K562 (cell line): ENCODE results near the gene TOMM6. TPM values are rescaled to one million over a fixed set of nuclear protein-coding genes. Genes with fewer than 3 reads are reported as not detected.

Experiments
- CBX8 ChIP-seq: fragments of 200-600 bp; sonication (generic); IDR thresholded peaks from 2 replicates; pipeline ENCODE4 v1.6.1; 2012; ENCODE audit warnings: borderline replicate concordance, mixed run types, low read depth, mild to moderate bottlenecking, moderate library complexity, mixed read lengths, low read length, control low read depth, inconsistent platforms; ENCODE audit not compliant: poor library complexity, severe bottlenecking; ENCODE audit errors: extremely low read depth
- CXXC5 ChIP-seq: fragments of 250-450 bp; sonication (Bioruptor Pico); IDR thresholded peaks from 2 replicates; pipeline ENCODE4 v1.8.0; 2022; ENCODE audit warnings: inconsistent platforms, mild to moderate bottlenecking, moderate library complexity
- EP300 ChIP-seq: IDR thresholded peaks from 2 replicates; pipeline ENCODE4 v1.6.1; 2012; ENCODE audit warnings: low read length, improper control_type of control experiment
- EZH2 ChIP-seq: IDR thresholded peaks from 2 replicates; pipeline ENCODE4 v1.6.1; 2012; ENCODE audit warnings: low read depth, mild to moderate bottlenecking, inconsistent platforms, low read length, borderline replicate concordance
- GATA2 ChIP-seq: sonication (generic); formaldehyde crosslinking; IDR thresholded peaks from 2 replicates; pipeline ENCODE4 v1.4.0; 2020; ENCODE audit warnings: mild to moderate bottlenecking, missing genetic modification reagents
- ID3 ChIP-seq, 2 experiments: fragments of 250-450 bp in 1 of 2; fragments of 450-650 bp in 1 of 2; sonication (Bioruptor Pico) in 1 of 2; IDR thresholded peaks; 2 replicates each; pipeline versions ENCODE4 v1.6.1 to v1.8.0; 2016 to 2021; ENCODE audit warnings: mild to moderate bottlenecking in 2 of 2, moderate library complexity in 2 of 2, missing compliant biosample characterization in 1 of 2, missing genetic modification characterization in 1 of 2
- JUN ChIP-seq, 2 experiments: sonication (generic) in 1 of 2; formaldehyde crosslinking in 1 of 2; IDR thresholded peaks; 2 replicates each; pipeline versions ENCODE4 v1.6.1 to v1.8.0; 2012 to 2022; ENCODE audit warnings: borderline replicate concordance in 2 of 2, mild to moderate bottlenecking in 2 of 2, improper control_type of control experiment in 1 of 2, low read depth in 1 of 2, low read length in 1 of 2, missing genetic modification reagents in 1 of 2
- NCOA2 ChIP-seq, 2 experiments: fragments of 450-650 bp; IDR thresholded peaks; 2 replicates each; pipeline ENCODE4 v1.6.1; 2018; ENCODE audit warnings: mild to moderate bottlenecking in 2 of 2, moderate library complexity in 1 of 2; ENCODE audit not compliant: partially characterized antibody in 2 of 2
- NFIC ChIP-seq: fragments of 450-650 bp; IDR thresholded peaks from 2 replicates; pipeline ENCODE4 v1.6.1; 2017; ENCODE audit warnings: mild to moderate bottlenecking, inconsistent platforms
- NR4A1 ChIP-seq, 2 experiments: fragments of 250-450 bp in 1 of 2; fragments of 450-650 bp in 1 of 2; sonication (Bioruptor Pico) in 1 of 2; IDR thresholded peaks; 2 replicates each; pipeline versions ENCODE4 v1.4.0 to v1.6.1; 2016 to 2020; ENCODE audit warnings: mild to moderate bottlenecking in 2 of 2, missing compliant biosample characterization in 1 of 2, missing genetic modification characterization in 1 of 2, moderate library complexity in 1 of 2
- NUFIP1 ChIP-seq: fragments of 450-650 bp; IDR thresholded peaks from 2 replicates; pipeline ENCODE4 v1.6.1; 2018; ENCODE audit not compliant: partially characterized antibody
- PYGO2 ChIP-seq: fragments of 450-650 bp; IDR thresholded peaks from 2 replicates; pipeline ENCODE4 v1.6.1; 2016; ENCODE audit warnings: mild to moderate bottlenecking, missing genetic modification characterization, moderate library complexity, missing compliant biosample characterization
- ZBTB26 ChIP-seq: fragments of 450-650 bp; formaldehyde crosslinking; IDR thresholded peaks from 2 replicates; pipeline ENCODE4 v1.4.0; 2022; ENCODE audit warnings: missing genetic modification characterization
- ZNF407 ChIP-seq: fragments of 450-650 bp; IDR thresholded peaks from 2 replicates; pipeline ENCODE4 v1.6.1; 2016; ENCODE audit warnings: low read depth
- ZNF589 ChIP-seq: fragments of 200-800 bp; sonication (Bioruptor generic); IDR thresholded peaks from 2 replicates; pipeline ENCODE4 v1.6.1; 2016; ENCODE audit warnings: low read depth, missing genetic modification characterization, missing compliant biosample characterization
- polyA plus RNA-seq, 8 experiments: library from polyadenylated mRNA; depleted of rRNA in 4 of 8; stranded (reverse) in 5 of 8; unstranded in 3 of 8; fragments of >200 nt; fragmentation: Nextera tagmentation in 2 of 8; fragmentation: Illumina TruSeq in 1 of 8; extraction: Ambion mirVana in 2 of 8; extraction: Trizol in 1 of 8; gene quantifications; 2 replicates each; pipeline versions ENCODE4 v1.2.1 to v1.2.3, GENCODE V29; 2011 to 2014; ENCODE audit warnings: inconsistent platforms in 1 of 8, missing spikeins in 1 of 8
- total RNA-seq, 7 experiments: library from RNA; depleted of rRNA in 6 of 7; stranded (reverse); fragments of >200 nt in 6 of 7; fragmentation: Illumina TruSeq in 2 of 7; extraction: Trizol in 2 of 7; gene quantifications; 2 replicates each; pipeline versions ENCODE4 v1.2.1 to v1.2.3, GENCODE V29; 2011 to 2021; ENCODE audit warnings: low replicate concordance in 1 of 7

The TOMM6 gene
- total and polyA plus RNA-seq, 9 of the 15 experiments (the other 6 are each of a cell fraction or from before 2014, with no cell fraction given): 380 to 2,097 (median 1,065) TPM

- TF ChIP-seq ZNF589 (no peak), NFIC (peak; percentile 55; the same call in 1 of the 2 replicates), NUFIP1 (no peak), ID3 (CRISPR knock-in tag; IDR thresholded peaks at IDR 0.05) (no peak), ID3 (tag; IDR thresholded peaks at IDR 0.05) (0 out of 2 replicates have a peak, but pooled peaks have one; percentile 30), PYGO2 (tag) (no peak), EZH2 (no peak), ZNF407 (no peak), GATA2 (CRISPR knock-in tag) (peak; percentile 82), NCOA2 (IDR thresholded peaks at IDR 0.05; ENCODE audit: partially characterized antibody in 2 of 2) (no peak), CBX8 (no peak), CXXC5 (CRISPR knock-in tag) (peak; percentile 52), JUN (IDR thresholded peaks at IDR 0.05; ENCODE audit: borderline replicate concordance, low read depth, low read length) (no peak; the same call in 1 of the 2 replicates), JUN (CRISPR knock-in tag; IDR thresholded peaks at IDR 0.05; ENCODE audit: borderline replicate concordance) (no peak), NR4A1 (CRISPR knock-in tag; IDR thresholded peaks at IDR 0.05) (no peak), NR4A1 (tag; IDR thresholded peaks at IDR 0.05) (no peak), EP300 (peak; percentile 64; the same call in 1 of the 2 replicates), ZBTB26 (CRISPR knock-in tag) (no peak)
Observed at GRCh38 chr6:41747256-41748101, 40.0 kb upstream of the TOMM6 start, which contains the start of gene PGC (continued).
